ENCODE measurements around the gene NMRAL1.

DNA sequence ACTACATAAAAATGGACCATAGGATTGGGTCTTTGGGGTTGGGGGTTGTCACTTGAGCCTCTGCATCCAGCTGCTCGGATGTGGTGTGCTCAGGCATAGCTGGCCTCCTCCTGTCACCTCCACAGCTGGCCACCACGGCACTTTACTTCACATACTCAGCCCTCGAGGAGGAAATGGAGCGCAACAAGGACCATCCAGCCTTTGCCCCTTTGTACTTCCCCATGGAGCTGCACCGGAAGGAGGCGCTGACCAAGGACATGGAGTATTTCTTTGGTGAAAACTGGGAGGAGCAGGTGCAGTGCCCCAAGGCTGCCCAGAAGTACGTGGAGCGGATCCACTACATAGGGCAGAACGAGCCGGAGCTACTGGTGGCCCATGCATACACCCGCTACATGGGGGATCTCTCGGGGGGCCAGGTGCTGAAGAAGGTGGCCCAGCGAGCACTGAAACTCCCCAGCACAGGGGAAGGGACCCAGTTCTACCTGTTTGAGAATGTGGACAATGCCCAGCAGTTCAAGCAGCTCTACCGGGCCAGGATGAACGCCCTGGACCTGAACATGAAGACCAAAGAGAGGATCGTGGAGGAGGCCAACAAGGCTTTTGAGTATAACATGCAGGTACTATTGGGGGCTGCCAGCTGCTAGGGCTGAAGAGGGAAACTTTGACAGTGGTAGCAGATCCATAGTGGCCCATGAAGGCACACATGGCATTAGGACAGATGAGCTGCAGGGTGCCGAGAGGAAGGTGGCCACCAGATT, 33.3 kb upstream of the NMRAL1 start:
- TF ChIP-seq, protein P1, sequence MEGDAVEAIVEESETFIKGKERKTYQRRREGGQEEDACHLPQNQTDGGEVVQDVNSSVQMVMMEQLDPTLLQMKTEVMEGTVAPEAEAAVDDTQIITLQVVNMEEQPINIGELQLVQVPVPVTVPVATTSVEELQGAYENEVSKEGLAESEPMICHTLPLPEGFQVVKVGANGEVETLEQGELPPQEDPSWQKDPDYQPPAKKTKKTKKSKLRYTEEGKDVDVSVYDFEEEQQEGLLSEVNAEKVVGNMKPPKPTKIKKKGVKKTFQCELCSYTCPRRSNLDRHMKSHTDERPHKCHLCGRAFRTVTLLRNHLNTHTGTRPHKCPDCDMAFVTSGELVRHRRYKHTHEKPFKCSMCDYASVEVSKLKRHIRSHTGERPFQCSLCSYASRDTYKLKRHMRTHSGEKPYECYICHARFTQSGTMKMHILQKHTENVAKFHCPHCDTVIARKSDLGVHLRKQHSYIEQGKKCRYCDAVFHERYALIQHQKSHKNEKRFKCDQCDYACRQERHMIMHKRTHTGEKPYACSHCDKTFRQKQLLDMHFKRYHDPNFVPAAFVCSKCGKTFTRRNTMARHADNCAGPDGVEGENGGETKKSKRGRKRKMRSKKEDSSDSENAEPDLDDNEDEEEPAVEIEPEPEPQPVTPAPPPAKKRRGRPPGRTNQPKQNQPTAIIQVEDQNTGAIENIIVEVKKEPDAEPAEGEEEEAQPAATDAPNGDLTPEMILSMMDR (IDR thresholded peaks at IDR 0.05 in 8 of 11, conservative IDR thresholded peaks at IDR 0.05 in 3 of 11) = no peak
- no peak for TF ChIP-seq POLR2A (IDR thresholded peaks at IDR 0.05)

Measured in spleen (tissue), 7 donors.